OCI-LY3 (cell line): ENCODE results near the gene CLSTN1.

Experiments used
- H2AFZ ChIP-seq: fragments of 200-600, 300-600 bp; shearing (Covaris generic); 2 replicates; pipeline ENCODE4 v1.6.0; 2014; ENCODE audit warnings: antibody characterized with exemption, low read depth, low read length
- H3K27ac ChIP-seq: fragments of 200-600, 300-600 bp; sonication (generic); 2 replicates; pipeline ENCODE4 v1.5.1; 2014; ENCODE audit warnings: mild to moderate bottlenecking, low read length, moderate library complexity, mixed read lengths
- H3K27me3 ChIP-seq: fragments of 200-600, 300-600 bp; sonication (generic); 2 replicates; pipeline ENCODE4 v1.6.1; 2014; ENCODE audit warnings: low read depth, low read length, mixed read lengths
- H3K36me3 ChIP-seq: fragments of 200-600, 300-600 bp; sonication (generic); replicated peaks from 2 replicates; pipeline ENCODE3; 2014; ENCODE audit warnings: low read depth, low read length, mixed read lengths
- H3K4me1 ChIP-seq: fragments of 300-600, 200-600 bp; sonication (generic); 2 replicates; pipeline ENCODE4 v1.6.1; 2014; ENCODE audit warnings: low read length, mixed read lengths
- H3K4me2 ChIP-seq: fragments of 200-600, 300-600 bp; sonication (generic); 2 replicates; pipeline ENCODE4 v1.6.1; 2014; ENCODE audit warnings: low read length, mixed read lengths
- H3K4me3 ChIP-seq: fragments of 300-600, 200-600 bp; sonication (generic); 2 replicates; pipeline ENCODE4 v1.5.1; 2014; ENCODE audit warnings: antibody characterized with exemption, mild to moderate bottlenecking, low read length, moderate library complexity
- H3K79me2 ChIP-seq: fragments of 300-600, 200-600 bp; shearing (Covaris generic); 2 replicates; pipeline ENCODE4 v1.6.1; 2014; ENCODE audit warnings: mild to moderate bottlenecking, low read length, mixed read lengths
- H3K9ac ChIP-seq: fragments of 300-600, 200-600 bp; shearing (Covaris generic); 2 replicates; pipeline ENCODE4 v1.6.0; 2014; ENCODE audit warnings: mild to moderate bottlenecking, low read length, moderate library complexity
- H3K9me3 ChIP-seq: fragments of 200-600, 300-600 bp; shearing (Covaris generic); 2 replicates; pipeline ENCODE4 v1.6.1; 2014; ENCODE audit warnings: low read length, mixed read lengths; ENCODE audit not compliant: insufficient read depth
- H4K20me1 ChIP-seq: fragments of 200-600, 300-600 bp; sonication (generic); 2 replicates; pipeline ENCODE4 v1.6.1; 2016; ENCODE audit warnings: low read length, mixed read lengths; ENCODE audit not compliant: insufficient read depth
- CTCF ChIP-seq: fragments of 200-600, 300-600 bp; sonication (generic); IDR thresholded peaks from 2 replicates; pipeline ENCODE4 v1.5.1; 2014; ENCODE audit warnings: antibody characterized with exemption, low read length, low read depth
- EZH2phosphoT487 ChIP-seq: fragments of 200-600 bp; shearing (Covaris generic); IDR thresholded peaks from 2 replicates; pipeline ENCODE4 v1.6.1; 2018; ENCODE audit warnings: antibody characterized with exemption, mixed run types, low read depth

The CLSTN1 gene

GRCh38 chr1:9684801-9685200, 139.0 kb downstream of the CLSTN1 start:
- no peak overlapping the region for H2AFZ ChIP-seq
- H3K9ac ChIP-seq = no peak overlapping the region
- no peaks in the 10 kb centered on the region for H3K9me3 ChIP-seq
- peaks cover 36% of the 10 kb centered on the region for H3K4me1 ChIP-seq
- TF ChIP-seq CTCF (no peak), EZH2phosphoT487 (no peak)
- no peak overlapping the region for H3K4me3 ChIP-seq
- no peaks in the 10 kb centered on the region for H3K27me3 ChIP-seq
- peaks cover 86% of the 10 kb centered on the region for H4K20me1 ChIP-seq
- H3K36me3 ChIP-seq = peaks cover 13% of the 10 kb centered on the region
- no peak overlapping the region for H3K27ac ChIP-seq
- H3K79me2 ChIP-seq = peaks cover 100% of the 10 kb centered on the region
- H3K4me2 ChIP-seq = no peak overlapping the region

- Histone ChIP-seq H3K27ac (peak overlapping the region; percentile 29), H3K27me3 (no peaks in the 10 kb centered on the region), H3K4me1 (peaks cover 22% of the 10 kb centered on the region), H3K9ac (no peak overlapping the region), H3K79me2 (peaks cover 100% of the 10 kb centered on the region), H3K36me3 (peaks cover 17% of the 10 kb centered on the region), H3K9me3 (no peaks in the 10 kb centered on the region), H2AFZ (no peak overlapping the region), H3K4me3 (no peak overlapping the region), H3K4me2 (0 out of 2 replicates have a peak overlapping the region, but pooled peaks have one; percentile 1), H4K20me1 (peaks cover 78% of the 10 kb centered on the region)
- TF ChIP-seq CTCF (no peak), EZH2phosphoT487 (no peak)
Observed at GRCh38 chr1:9680828-9681227, 142.9 kb downstream of the CLSTN1 start.

DNA sequence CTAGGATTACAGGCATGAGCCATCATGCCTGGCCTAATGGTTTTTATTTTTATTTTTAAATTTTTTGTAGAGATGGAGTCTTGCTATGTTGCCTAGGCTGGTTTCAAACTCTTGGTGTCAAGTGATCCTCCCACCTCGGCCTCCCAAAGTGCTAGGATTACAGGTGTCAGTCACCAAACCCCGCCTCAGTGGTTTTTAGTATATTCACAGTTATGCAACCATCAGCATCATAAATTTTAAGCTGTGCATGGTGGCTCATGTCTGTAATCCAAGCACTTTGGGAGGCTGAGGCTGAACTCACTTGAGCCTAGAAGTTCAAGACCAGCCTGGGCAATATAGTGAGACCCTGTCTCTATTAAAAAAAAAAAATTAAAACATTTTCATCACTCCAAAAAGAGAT, 143.7 kb downstream of the CLSTN1 start:
- peaks cover 100% of the 10 kb centered on the region for H3K79me2 ChIP-seq
- peaks cover 21% of the 10 kb centered on the region for H3K4me1 ChIP-seq
- no peak overlapping the region for H3K27ac ChIP-seq
- H3K9ac ChIP-seq = no peak overlapping the region
- H3K36me3 ChIP-seq = peaks cover 17% of the 10 kb centered on the region
- H2AFZ ChIP-seq = no peak overlapping the region
- TF ChIP-seq EZH2phosphoT487 (no peak), CTCF (no peak)
- H3K4me3 ChIP-seq = no peak overlapping the region
- no peaks in the 10 kb centered on the region for H3K27me3 ChIP-seq
- peaks cover 78% of the 10 kb centered on the region for H4K20me1 ChIP-seq
- no peak overlapping the region for H3K4me2 ChIP-seq
- H3K9me3 ChIP-seq = no peaks in the 10 kb centered on the region
